ENCODE measurements around the gene FGF22. TPM values are rescaled to one million over a fixed set of nuclear protein-coding genes. Genes with fewer than 3 reads are reported as not detected.

Gene FGF22
- total and polyA plus RNA-seq, 2 of the 13 experiments (the other 11 are each of a cell fraction or from before 2014, with no cell fraction given), result 0.24 TPM; not detected in 1

DNA sequence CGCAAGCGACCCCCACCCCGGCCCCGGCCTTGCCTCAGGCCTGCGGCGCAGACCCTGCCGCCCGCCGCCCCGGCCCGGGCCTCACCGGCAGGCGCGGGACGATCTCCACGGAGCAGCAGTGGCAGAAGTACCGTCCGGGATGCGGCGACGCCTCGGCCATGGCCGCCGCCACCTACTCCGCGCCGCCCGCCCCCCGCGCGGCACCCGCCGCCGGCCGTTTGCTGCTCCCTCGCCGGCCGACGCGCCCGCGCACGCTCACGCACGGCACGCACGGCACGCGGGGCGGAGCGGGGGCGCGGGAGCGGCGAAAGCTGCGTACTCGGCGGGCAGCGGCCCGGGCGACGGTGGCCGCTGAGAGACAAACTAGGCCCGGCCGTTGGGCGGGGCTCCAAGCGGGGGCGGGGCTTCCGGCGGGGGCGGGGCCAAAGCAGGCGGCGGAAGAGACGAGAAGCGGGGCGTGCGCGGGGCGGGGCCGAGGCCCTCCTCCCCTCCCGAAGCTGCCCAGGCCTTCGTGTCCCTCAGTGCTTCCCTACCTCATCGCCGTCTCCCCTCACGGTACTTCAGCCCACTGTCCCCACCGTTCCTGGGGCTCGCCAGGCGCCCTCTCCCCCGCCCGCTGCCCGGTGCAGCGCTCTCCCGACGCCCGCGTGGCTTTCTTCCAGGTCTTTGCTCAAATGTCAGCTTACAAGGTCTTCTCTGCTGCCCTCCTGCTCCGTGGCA is 23.4 kb downstream of the FGF22 start, which contains the start of gene RNF126 (continued):
- 0 out of 2 replicates have a peak, but pooled peaks have one; percentile 59 for TF ChIP-seq REL (CRISPR knock-in tag; conservative IDR thresholded peaks at IDR 0.05)
- TF ChIP-seq, protein P1, sequence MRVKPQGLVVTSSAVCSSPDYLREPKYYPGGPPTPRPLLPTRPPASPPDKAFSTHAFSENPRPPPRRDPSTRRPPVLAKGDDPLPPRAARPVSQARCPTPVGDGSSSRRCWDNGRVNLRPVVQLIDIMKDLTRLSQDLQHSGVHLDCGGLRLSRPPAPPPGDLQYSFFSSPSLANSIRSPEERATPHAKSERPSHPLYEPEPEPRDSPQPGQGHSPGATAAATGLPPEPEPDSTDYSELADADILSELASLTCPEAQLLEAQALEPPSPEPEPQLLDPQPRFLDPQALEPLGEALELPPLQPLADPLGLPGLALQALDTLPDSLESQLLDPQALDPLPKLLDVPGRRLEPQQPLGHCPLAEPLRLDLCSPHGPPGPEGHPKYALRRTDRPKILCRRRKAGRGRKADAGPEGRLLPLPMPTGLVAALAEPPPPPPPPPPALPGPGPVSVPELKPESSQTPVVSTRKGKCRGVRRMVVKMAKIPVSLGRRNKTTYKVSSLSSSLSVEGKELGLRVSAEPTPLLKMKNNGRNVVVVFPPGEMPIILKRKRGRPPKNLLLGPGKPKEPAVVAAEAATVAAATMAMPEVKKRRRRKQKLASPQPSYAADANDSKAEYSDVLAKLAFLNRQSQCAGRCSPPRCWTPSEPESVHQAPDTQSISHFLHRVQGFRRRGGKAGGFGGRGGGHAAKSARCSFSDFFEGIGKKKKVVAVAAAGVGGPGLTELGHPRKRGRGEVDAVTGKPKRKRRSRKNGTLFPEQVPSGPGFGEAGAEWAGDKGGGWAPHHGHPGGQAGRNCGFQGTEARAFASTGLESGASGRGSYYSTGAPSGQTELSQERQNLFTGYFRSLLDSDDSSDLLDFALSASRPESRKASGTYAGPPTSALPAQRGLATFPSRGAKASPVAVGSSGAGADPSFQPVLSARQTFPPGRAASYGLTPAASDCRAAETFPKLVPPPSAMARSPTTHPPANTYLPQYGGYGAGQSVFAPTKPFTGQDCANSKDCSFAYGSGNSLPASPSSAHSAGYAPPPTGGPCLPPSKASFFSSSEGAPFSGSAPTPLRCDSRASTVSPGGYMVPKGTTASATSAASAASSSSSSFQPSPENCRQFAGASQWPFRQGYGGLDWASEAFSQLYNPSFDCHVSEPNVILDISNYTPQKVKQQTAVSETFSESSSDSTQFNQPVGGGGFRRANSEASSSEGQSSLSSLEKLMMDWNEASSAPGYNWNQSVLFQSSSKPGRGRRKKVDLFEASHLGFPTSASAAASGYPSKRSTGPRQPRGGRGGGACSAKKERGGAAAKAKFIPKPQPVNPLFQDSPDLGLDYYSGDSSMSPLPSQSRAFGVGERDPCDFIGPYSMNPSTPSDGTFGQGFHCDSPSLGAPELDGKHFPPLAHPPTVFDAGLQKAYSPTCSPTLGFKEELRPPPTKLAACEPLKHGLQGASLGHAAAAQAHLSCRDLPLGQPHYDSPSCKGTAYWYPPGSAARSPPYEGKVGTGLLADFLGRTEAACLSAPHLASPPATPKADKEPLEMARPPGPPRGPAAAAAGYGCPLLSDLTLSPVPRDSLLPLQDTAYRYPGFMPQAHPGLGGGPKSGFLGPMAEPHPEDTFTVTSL (CRISPR knock-in tag; IDR thresholded peaks at IDR 0.05; ENCODE audit: borderline replicate concordance), result no peak
- TF ChIP-seq, protein P2, sequence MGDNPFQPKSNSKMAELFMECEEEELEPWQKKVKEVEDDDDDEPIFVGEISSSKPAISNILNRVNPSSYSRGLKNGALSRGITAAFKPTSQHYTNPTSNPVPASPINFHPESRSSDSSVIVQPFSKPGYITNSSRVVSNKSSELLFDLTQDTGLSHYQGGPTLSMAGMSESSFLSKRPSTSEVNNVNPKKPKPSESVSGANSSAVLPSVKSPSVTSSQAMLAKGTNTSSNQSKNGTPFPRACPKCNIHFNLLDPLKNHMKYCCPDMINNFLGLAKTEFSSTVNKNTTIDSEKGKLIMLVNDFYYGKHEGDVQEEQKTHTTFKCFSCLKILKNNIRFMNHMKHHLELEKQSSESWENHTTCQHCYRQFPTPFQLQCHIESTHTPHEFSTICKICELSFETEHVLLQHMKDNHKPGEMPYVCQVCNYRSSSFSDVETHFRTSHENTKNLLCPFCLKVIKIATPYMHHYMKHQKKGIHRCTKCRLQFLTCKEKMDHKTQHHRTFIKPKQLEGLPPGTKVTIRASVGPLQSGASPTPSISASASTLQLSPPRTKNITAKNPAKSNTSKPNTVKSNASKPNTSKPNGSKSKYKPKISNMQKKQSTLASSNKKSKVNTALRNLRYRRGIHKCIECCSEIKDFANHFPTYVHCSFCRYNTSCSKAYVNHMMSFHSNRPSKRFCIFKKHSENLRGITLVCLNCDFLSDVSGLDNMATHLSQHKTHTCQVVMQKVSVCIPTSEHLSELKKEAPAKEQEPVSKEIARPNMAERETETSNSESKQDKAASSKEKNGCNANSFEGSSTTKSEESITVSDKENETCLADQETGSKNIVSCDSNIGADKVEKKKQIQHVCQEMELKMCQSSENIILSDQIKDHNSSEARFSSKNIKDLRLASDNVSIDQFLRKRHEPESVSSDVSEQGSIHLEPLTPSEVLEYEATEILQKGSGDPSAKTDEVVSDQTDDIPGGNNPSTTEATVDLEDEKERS (CRISPR knock-in tag; IDR thresholded peaks at IDR 0.05), result no peak
- no peak for TF ChIP-seq ATF6 (CRISPR knock-in tag; conservative IDR thresholded peaks at IDR 0.05)
- TF ChIP-seq ZNF691 (CRISPR knock-in tag; IDR thresholded peaks at IDR 0.05; ENCODE audit: borderline replicate concordance, low read depth), result peak; percentile 11; the same call in 1 of the 2 replicates
- TF ChIP-seq, protein P3, sequence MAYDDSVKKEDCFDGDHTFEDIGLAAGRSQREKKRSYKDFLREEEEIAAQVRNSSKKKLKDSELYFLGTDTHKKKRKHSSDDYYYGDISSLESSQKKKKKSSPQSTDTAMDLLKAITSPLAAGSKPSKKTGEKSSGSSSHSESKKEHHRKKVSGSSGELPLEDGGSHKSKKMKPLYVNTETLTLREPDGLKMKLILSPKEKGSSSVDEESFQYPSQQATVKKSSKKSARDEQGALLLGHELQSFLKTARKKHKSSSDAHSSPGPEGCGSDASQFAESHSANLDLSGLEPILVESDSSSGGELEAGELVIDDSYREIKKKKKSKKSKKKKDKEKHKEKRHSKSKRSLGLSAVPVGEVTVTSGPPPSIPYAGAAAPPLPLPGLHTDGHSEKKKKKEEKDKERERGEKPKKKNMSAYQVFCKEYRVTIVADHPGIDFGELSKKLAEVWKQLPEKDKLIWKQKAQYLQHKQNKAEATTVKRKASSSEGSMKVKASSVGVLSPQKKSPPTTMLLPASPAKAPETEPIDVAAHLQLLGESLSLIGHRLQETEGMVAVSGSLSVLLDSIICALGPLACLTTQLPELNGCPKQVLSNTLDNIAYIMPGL (CRISPR knock-in tag; IDR thresholded peaks at IDR 0.05; ENCODE audit: borderline replicate concordance in 1 of 2, low read depth in 1 of 2), result peak in 1 of 2 experiments; percentile 47; a peak in 1 of 4 replicates
- TF ChIP-seq BHLHE40 (IDR thresholded peaks at IDR 0.05; ENCODE audit: low read length), result peak; percentile 75
- no peak for TF ChIP-seq ZNF12 (CRISPR knock-in tag; IDR thresholded peaks at IDR 0.05)
- TF ChIP-seq, protein P4, sequence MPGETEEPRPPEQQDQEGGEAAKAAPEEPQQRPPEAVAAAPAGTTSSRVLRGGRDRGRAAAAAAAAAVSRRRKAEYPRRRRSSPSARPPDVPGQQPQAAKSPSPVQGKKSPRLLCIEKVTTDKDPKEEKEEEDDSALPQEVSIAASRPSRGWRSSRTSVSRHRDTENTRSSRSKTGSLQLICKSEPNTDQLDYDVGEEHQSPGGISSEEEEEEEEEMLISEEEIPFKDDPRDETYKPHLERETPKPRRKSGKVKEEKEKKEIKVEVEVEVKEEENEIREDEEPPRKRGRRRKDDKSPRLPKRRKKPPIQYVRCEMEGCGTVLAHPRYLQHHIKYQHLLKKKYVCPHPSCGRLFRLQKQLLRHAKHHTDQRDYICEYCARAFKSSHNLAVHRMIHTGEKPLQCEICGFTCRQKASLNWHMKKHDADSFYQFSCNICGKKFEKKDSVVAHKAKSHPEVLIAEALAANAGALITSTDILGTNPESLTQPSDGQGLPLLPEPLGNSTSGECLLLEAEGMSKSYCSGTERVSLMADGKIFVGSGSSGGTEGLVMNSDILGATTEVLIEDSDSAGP (CRISPR knock-in tag; IDR thresholded peaks at IDR 0.05; ENCODE audit: borderline replicate concordance), result peak; percentile 79
- no peak for TF ChIP-seq SKI (IDR thresholded peaks at IDR 0.05; ENCODE audit: partially characterized antibody)
- TF ChIP-seq ARNTL (CRISPR knock-in tag; IDR thresholded peaks at IDR 0.05), result 0 out of 2 replicates have a peak, but pooled peaks have one; percentile 21
